ENCODE results near the gene NOX1.
"Not testable (repeated sequence)": the region's sequence is repeated elsewhere in the genome, so short reads cannot be mapped to it uniquely, and the experiment has no call there.

NOX1 gene

GRCh38 chrX:100817340-100817739 lies 56.8 kb downstream of the NOX1 start:
- no peak for DNase-seq

GRCh38 chrX:100812216-100813158 lies 61.7 kb downstream of the NOX1 start:
- no peak for DNase-seq

- not testable (repeated sequence) for DNase-seq
Measured at GRCh38 chrX:100808265-100808664, 65.9 kb downstream of the NOX1 start.

- no peak for DNase-seq
Measured at GRCh38 chrX:100804780-100805179, 69.4 kb downstream of the NOX1 start.

- no peak for DNase-seq
Measured at GRCh38 chrX:100802843-100803242, 71.3 kb downstream of the NOX1 start.

GRCh38 chrX:100798484-100799214 lies 75.5 kb downstream of the NOX1 start:
- no peak for DNase-seq

- DNase-seq: no peak
Measured at GRCh38 chrX:100797359-100797758, 76.8 kb downstream of the NOX1 start.

- DNase-seq: not testable (repeated sequence)
Measured at GRCh38 chrX:100796371-100796770, 77.8 kb downstream of the NOX1 start.
